GM10248 (cell line): ENCODE results near the gene INSRR.

Source experiments
- CTCF ChIA-PET: fragments of 300-600 bp; sonication (Branson Sonifier 250); formaldehyde crosslinking; extraction: SDS; loops from one replicate; lab custom pipeline; 2021; ENCODE audit warnings: antibody characterized with exemption; lab: Yijun Ruan, JAX
- POLR2A ChIA-PET: fragments of 350-650 bp; sonication (Branson Sonifier 250); formaldehyde crosslinking; extraction: SDS; loops from one replicate; lab custom pipeline; 2020; ENCODE audit warnings: antibody characterized with exemption; lab: Yijun Ruan, JAX
- DNase-seq: peaks from one replicate; pipeline ENCODE4 v3.0.0; 2012; ENCODE audit errors: extremely low spot score
- TF ChIP-seq, protein P1 (sequence below): IDR thresholded peaks from 2 replicates; pipeline ENCODE4 v1.5.1; 2012; ENCODE audit warnings: mild to moderate bottlenecking, low read depth; ENCODE audit errors: extremely low read depth, missing control alignments, control extremely low read depth

The INSRR gene

GRCh38 chr1:156815307-156815826 is 43.5 kb downstream of the INSRR start:
- CTCF ChIA-PET: interaction anchor here (2.2 to 11.5 kb wide), 2 partner anchors 17 to 45 kb away, joined by 8 to 106 read pairs; partner anchors contain the start of gene NTRK1
- POLR2A ChIA-PET: no interaction called here
- TF ChIP-seq, protein P1, sequence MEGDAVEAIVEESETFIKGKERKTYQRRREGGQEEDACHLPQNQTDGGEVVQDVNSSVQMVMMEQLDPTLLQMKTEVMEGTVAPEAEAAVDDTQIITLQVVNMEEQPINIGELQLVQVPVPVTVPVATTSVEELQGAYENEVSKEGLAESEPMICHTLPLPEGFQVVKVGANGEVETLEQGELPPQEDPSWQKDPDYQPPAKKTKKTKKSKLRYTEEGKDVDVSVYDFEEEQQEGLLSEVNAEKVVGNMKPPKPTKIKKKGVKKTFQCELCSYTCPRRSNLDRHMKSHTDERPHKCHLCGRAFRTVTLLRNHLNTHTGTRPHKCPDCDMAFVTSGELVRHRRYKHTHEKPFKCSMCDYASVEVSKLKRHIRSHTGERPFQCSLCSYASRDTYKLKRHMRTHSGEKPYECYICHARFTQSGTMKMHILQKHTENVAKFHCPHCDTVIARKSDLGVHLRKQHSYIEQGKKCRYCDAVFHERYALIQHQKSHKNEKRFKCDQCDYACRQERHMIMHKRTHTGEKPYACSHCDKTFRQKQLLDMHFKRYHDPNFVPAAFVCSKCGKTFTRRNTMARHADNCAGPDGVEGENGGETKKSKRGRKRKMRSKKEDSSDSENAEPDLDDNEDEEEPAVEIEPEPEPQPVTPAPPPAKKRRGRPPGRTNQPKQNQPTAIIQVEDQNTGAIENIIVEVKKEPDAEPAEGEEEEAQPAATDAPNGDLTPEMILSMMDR: no peak
- DNase-seq: no peak

- POLR2A ChIA-PET: interaction anchor here (0.7 kb wide), 1 partner anchor 47 kb away, joined by 4 read pairs; the partner anchor contains the start of gene PRCC
- TF ChIP-seq, protein P1: no peak
- CTCF ChIA-PET: interaction anchor here (0.6 to 11.5 kb wide), 14 partner anchors 10 to 89 kb away, joined by 3 to 106 read pairs (median 6); partner anchors contain the start of genes INSRR, NTRK1 and PRCC
- DNase-seq: no peak
Observed at GRCh38 chr1:156814571-156815260, 44.2 kb downstream of the INSRR start.

DNA sequence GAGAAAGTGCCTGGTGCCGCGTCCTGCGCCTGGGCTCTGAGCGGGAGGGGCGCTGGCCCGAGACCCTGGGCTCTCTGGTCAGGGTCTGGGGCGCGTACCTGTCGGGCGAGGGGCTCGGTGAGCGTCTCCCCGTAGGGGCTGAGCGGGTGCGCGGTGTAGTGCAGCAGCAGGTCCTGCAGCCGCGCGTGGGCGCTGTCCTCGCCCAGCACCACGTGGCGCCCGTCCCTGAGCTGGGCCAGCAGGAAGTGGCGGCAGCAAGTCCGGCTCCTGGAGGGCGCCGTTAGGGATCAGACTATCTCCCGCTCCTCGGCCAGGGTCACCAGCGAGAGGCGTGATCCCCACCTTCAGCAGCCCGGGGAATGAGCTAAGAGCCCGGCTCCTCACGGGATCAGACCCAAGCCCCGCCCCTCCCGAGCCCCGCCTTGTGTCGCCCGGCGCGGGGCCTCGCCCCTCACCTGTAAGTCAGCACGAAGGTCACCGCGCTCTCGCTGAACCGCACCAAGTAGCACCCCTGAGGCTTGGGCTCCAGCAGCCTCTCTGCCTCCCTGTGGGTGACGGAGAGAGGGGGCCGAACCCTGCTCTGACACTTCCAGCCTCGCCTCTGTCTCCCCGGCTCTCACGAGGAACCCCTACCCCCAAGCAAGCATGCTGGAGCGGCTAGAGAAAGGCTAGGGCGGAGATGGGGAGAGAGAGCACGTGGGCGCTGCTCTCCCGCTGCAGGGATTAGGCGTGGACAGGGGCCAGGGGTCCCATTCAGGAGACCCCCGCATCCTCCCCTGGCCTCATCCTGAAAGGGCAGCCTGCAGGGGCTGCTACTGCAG is 45.0 kb downstream of the INSRR start:
- ChIA-PET CTCF (interaction anchor here (0.6 to 11.5 kb wide), 16 partner anchors 8 to 88 kb away, joined by 3 to 106 read pairs (median 6); partner anchors contain the start of genes INSRR and PRCC), POLR2A (interaction anchor here (0.6 to 0.7 kb wide), 2 partner anchors 29 to 47 kb away, joined by 3 to 4 read pairs; partner anchors contain the start of gene PRCC)
- DNase-seq: peak; percentile 82
- TF ChIP-seq, protein P1: peak; percentile 58

DNA sequence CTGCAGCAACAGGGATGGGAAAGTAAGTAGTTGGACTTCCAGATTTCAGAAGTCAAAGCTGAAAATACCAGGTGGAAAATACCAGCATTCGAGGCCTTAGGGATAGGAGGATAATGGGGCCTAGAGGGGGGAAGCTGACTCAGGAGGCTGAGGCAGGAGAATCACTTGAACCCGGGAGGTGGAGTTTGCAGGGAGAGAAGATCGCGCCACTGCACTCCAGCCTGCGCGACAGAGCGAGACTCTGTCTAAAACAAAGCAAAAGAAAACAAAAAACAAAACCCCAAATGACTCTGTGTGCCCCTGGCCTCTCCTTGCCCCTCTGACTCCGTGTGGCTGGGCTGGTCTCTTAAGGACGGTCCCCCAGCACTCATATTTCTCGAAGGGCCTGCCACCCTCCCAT is 45.6 kb downstream of the INSRR start:
- CTCF ChIA-PET: interaction anchor here (1.0 to 11.5 kb wide), 13 partner anchors 8 to 87 kb away, joined by 3 to 106 read pairs (median 6); partner anchors contain the start of gene INSRR
- DNase-seq: no peak
- TF ChIP-seq, protein P1: no peak
- POLR2A ChIA-PET: interaction anchor here (0.6 kb wide), 1 partner anchor 29 kb away, joined by 3 read pairs; no protein-coding TSS in a partner anchor

- CTCF ChIA-PET: interaction anchor here (1.0 to 11.5 kb wide), 7 partner anchors 10 to 122 kb away, joined by 3 to 106 read pairs (median 5); partner anchors contain the start of gene INSRR
- POLR2A ChIA-PET: no interaction called here
- no peak for DNase-seq
- TF ChIP-seq, protein P1: no peak
Observed at GRCh38 chr1:156812293-156812990, 46.5 kb downstream of the INSRR start.
